Calu3 (cell line): Measurements from ENCODE around the gene RPS4Y1. TPM values are rescaled to one million over a fixed set of nuclear protein-coding genes. Genes with fewer than 3 reads are reported as not detected.

ENCODE experiments used
- BruUV-seq: library from RNA; stranded (reverse); fragments of 400-500 nt; replicated peaks from 2 replicates; lab custom pipeline; 2021; lab: Mats Ljungman, UMichigan
- CTCF ChIA-PET: fragments of 300-600 bp; sonication (Branson Sonifier 250); formaldehyde crosslinking; loops from one replicate; lab custom pipeline; 2022; ENCODE audit warnings: antibody characterized with exemption; lab: Charles Lee
- DNase-seq: peaks from one replicate; pipeline ENCODE4 v3.0.0; 2022
- H3K27ac Mint-ChIP-seq: one replicate; pipeline ENCODE4 v1.8.0; 2022; ENCODE audit warnings: mixed read lengths; ENCODE audit not compliant: unreplicated experiment
- H3K27me3 Mint-ChIP-seq: one replicate; pipeline ENCODE4 v1.8.0; 2022; ENCODE audit warnings: mixed read lengths; ENCODE audit not compliant: unreplicated experiment
- H3K36me3 Mint-ChIP-seq: one replicate; pipeline ENCODE4 v1.8.0; 2022; ENCODE audit warnings: mild to moderate bottlenecking, moderate library complexity, mixed read lengths; ENCODE audit not compliant: insufficient read depth, unreplicated experiment
- H3K4me1 Mint-ChIP-seq: one replicate; pipeline ENCODE4 v1.8.0; 2022; ENCODE audit warnings: mild to moderate bottlenecking, low read depth, mixed read lengths; ENCODE audit not compliant: unreplicated experiment
- H3K4me3 Mint-ChIP-seq: one replicate; pipeline ENCODE4 v1.8.0; 2022; ENCODE audit warnings: mild to moderate bottlenecking, low read depth, moderate library complexity, mixed read lengths; ENCODE audit not compliant: unreplicated experiment
- H3K9me3 Mint-ChIP-seq: one replicate; pipeline ENCODE4 v1.8.0; 2022; ENCODE audit warnings: low read depth, mixed read lengths; ENCODE audit not compliant: unreplicated experiment
- intact Hi-C: fragments of 100-400 bp; cut with micrococcal nuclease; formaldehyde crosslinking; loops from one replicate; pipeline ENCODE4 v1.10.0; 2022; ENCODE audit not compliant: unreplicated experiment
- total RNA-seq: library from RNA; stranded (reverse); gene quantifications from 2 replicates; pipeline ENCODE4 v1.2.3, GENCODE V29; 2022
- TF ChIP-seq, protein P1 (sequence below): fragments of 200-600 bp; IDR thresholded peaks from one replicate; pipeline ENCODE4 v1.8.0; 2022; ENCODE audit warnings: antibody characterized with exemption; ENCODE audit not compliant: unreplicated experiment

Gene RPS4Y1
- total RNA-seq, 1 experiment from 2014 or later, result not detected

- intact Hi-C loops, result no loop called here
- CTCF ChIA-PET, result no interaction called here
- Mint-ChIP-seq H3K4me1 (no peaks in the 10 kb centered on the region), H3K36me3 (no peaks in the 10 kb centered on the region), H3K27me3 (no peaks in the 10 kb centered on the region), H3K9me3 (no peaks in the 10 kb centered on the region), H3K27ac (no peak overlapping the region), H3K4me3 (no peak overlapping the region)
- BruUV-seq, result no TSS peak
- TF ChIP-seq, protein P1, sequence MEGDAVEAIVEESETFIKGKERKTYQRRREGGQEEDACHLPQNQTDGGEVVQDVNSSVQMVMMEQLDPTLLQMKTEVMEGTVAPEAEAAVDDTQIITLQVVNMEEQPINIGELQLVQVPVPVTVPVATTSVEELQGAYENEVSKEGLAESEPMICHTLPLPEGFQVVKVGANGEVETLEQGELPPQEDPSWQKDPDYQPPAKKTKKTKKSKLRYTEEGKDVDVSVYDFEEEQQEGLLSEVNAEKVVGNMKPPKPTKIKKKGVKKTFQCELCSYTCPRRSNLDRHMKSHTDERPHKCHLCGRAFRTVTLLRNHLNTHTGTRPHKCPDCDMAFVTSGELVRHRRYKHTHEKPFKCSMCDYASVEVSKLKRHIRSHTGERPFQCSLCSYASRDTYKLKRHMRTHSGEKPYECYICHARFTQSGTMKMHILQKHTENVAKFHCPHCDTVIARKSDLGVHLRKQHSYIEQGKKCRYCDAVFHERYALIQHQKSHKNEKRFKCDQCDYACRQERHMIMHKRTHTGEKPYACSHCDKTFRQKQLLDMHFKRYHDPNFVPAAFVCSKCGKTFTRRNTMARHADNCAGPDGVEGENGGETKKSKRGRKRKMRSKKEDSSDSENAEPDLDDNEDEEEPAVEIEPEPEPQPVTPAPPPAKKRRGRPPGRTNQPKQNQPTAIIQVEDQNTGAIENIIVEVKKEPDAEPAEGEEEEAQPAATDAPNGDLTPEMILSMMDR, result no peak
- no peak for DNase-seq
Observed at GRCh38 chrY:2854145-2854774, 12.9 kb downstream of the RPS4Y1 start.

- Mint-ChIP-seq H3K4me1 (no peaks in the 10 kb centered on the region), H3K9me3 (no peaks in the 10 kb centered on the region), H3K36me3 (no peaks in the 10 kb centered on the region), H3K27ac (no peak overlapping the region), H3K4me3 (no peak overlapping the region), H3K27me3 (no peaks in the 10 kb centered on the region)
- CTCF ChIA-PET, result no interaction called here
- TF ChIP-seq, protein P1, result no peak
- intact Hi-C loops, result no loop called here
- no peak for DNase-seq
- BruUV-seq, result no TSS peak
Observed at GRCh38 chrY:2857068-2857467, 15.7 kb downstream of the RPS4Y1 start.

- CTCF ChIA-PET, result no interaction called here
- H3K36me3 Mint-ChIP-seq, result no peaks in the 10 kb centered on the region
- H3K4me3 Mint-ChIP-seq, result no peak overlapping the region
- no peak for DNase-seq
- no peaks in the 10 kb centered on the region for H3K4me1 Mint-ChIP-seq
- no peaks in the 10 kb centered on the region for H3K9me3 Mint-ChIP-seq
- TF ChIP-seq, protein P1, result no peak
- intact Hi-C loops, result no loop called here
- H3K27ac Mint-ChIP-seq, result no peak overlapping the region
- BruUV-seq, result no TSS peak
- no peaks in the 10 kb centered on the region for H3K27me3 Mint-ChIP-seq
Observed at GRCh38 chrY:2857686-2858085, 16.3 kb downstream of the RPS4Y1 start.

- no peak overlapping the region for H3K4me3 Mint-ChIP-seq
- no peak overlapping the region for H3K27ac Mint-ChIP-seq
- no peaks in the 10 kb centered on the region for H3K9me3 Mint-ChIP-seq
- CTCF ChIA-PET, result no interaction called here
- H3K27me3 Mint-ChIP-seq, result no peaks in the 10 kb centered on the region
- TF ChIP-seq, protein P1, result no peak
- no peaks in the 10 kb centered on the region for H3K36me3 Mint-ChIP-seq
- H3K4me1 Mint-ChIP-seq, result no peaks in the 10 kb centered on the region
- no TSS peak for BruUV-seq
- no peak for DNase-seq
- intact Hi-C loops, result no loop called here
Observed at GRCh38 chrY:2859782-2860181, 18.4 kb downstream of the RPS4Y1 start.
